ENCODE results near the gene SLC66A3.
A peak's percentile ranks its signal among the peaks of the same experiment; 100 is the strongest.

The SLC66A3 gene

DNA sequence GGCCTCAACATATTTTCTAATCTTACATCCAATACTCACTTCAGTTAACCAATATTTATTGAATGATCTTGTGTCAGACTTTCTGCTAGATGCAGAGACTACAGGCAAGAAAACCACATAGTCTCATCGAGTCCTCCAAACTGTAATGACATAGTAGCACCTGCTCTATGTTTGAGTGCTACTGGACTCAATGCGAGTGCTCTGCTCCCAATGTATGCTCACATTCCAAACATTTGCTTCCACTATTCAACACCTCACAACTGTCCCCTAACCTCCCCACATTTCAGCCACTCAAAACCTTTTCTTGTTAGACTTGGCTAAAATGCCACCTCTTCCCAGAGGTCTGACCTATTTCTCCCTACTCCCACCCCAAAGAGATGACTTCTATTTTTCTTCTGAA lies 65.2 kb downstream of the SLC66A3 start:
- DNase-seq = no peak

DNA sequence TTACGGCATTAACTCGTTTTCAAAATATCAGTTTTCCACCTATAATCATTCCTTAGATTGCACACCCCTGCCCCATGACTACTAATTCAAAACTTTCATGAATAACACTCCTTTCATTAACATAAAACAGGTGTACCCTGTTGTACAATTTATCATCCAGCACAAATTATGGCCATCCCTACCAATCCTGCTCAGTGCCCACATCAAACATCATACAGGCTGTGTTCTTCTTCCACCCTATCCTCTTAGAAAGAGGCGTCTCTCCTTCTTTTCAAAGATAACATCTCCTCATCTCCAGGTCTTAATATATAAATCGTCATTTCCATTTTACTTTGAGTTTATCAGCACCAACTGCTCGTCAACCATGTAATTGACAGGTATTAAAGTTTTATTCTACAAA lies 67.6 kb downstream of the SLC66A3 start:
- DNase-seq = no peak

DNA sequence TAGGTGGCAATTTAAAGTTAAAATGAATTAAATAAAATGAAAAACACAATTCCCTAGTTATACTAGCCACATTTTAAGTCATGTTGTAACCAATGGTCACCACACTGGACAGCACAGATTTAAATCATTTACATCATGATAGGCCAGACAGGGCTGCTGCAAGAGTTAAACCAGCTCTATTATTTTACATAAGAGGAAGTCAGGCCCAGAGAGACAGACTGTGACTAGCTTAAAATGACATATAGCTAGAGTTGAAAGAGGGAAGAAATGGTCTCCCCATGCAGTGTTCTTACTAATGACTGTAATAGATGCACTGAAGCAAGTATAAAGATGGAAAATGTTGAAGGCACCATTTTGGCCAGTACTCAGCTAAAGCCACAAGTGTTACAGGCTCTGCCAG lies 69.6 kb downstream of the SLC66A3 start:
- DNase-seq = peak; percentile 60 to 62

DNA sequence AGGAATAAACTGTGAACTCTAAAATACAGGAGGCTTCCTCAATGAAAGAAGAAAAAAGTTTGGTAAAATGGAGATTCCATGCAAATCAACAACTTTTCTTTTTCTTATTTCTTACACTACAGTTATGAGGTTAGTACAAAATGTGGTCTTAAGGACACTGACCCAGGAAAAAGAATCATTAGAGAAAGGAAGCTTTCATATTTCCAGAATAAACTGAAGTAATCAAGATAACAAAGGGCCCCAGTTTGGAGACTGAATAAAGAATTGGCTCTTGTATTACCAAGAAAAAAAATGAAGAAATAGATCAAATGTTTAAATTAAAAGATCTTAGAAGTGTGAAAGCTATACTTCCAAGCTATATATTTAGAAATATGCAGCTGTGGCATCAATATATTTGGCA lies 72.3 kb downstream of the SLC66A3 start:
- no peak for DNase-seq
